ENCODE results near the gene DCST1.
"Not testable (repeated sequence)": the region's sequence is repeated elsewhere in the genome, so short reads cannot be mapped to it uniquely, and the experiment has no call there.

DCST1 gene, protein sequence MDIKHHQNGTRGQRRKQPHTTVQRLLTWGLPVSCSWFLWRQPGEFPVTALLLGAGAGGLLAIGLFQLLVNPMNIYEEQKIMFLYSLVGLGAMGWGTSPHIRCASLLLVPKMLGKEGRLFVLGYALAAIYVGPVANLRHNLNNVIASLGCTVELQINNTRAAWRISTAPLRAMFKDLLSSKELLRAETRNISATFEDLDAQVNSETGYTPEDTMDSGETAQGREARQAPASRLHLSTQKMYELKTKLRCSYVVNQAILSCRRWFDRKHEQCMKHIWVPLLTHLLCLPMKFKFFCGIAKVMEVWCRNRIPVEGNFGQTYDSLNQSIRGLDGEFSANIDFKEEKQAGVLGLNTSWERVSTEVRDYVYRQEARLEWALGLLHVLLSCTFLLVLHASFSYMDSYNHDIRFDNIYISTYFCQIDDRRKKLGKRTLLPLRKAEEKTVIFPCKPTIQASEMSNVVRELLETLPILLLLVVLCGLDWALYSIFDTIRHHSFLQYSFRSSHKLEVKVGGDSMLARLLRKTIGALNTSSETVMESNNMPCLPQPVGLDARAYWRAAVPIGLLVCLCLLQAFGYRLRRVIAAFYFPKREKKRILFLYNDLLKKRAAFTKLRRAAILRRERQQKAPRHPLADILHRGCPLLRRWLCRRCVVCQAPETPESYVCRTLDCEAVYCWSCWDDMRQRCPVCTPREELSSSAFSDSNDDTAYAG

DNA sequence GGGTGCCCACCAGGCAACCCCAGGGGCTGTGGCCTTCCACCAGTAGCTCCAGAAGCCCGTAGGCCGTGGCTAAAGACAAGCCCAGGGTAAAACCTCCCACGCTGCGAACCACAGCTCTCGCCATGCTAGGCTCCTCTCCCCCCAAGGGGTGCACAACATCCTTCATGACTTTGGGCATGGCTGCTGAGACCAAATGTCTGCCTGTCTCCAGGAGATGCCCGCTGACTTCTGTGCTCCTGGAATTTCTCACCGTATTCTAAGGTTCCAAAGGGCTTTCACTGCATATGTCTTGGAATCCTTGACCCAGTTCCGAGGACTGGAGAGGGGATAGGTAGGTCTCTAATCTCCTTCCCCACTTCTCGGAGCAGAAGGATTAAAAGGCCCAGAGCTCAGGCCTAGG, at the start of gene DCST1, which contains the start of gene DCST2:
DCST1 (plus strand) TSS at position 301 of the 400 bp plus-strand sequence. CDS start 213 bp downstream, outside the sequence.
DCST2 (minus strand) TSS at position 258 of the 400 bp plus-strand sequence; CDS start at position 178, 80 bp downstream.
- H3K27me3 ChIP-seq (ENCODE audit: low read depth, low read length), result no peaks in the 10 kb centered on the region
- peaks cover 0 to 8% of the 10 kb centered on the region in 2 donors for H3K4me1 ChIP-seq (ENCODE audit: control insufficient read depth in 1 of 2, insufficient read depth in 2 of 2, low read length in 2 of 2)
- no peak within 1 kb of the TSS for H3K4me3 ChIP-seq (ENCODE audit: low read depth in 1 of 2, low read length in 2 of 2)
- H3K36me3 ChIP-seq (ENCODE audit: control insufficient read depth in 1 of 2, insufficient read depth in 2 of 2, low read length in 2 of 2), result no peaks in the 10 kb centered on the region
- H3K9me3 ChIP-seq (ENCODE audit: control insufficient read depth in 1 of 2, low read length in 2 of 2), result no peaks in the 10 kb centered on the region
- H3K27ac ChIP-seq (ENCODE audit: low read length), result no peak within 1 kb of the TSS

DNA sequence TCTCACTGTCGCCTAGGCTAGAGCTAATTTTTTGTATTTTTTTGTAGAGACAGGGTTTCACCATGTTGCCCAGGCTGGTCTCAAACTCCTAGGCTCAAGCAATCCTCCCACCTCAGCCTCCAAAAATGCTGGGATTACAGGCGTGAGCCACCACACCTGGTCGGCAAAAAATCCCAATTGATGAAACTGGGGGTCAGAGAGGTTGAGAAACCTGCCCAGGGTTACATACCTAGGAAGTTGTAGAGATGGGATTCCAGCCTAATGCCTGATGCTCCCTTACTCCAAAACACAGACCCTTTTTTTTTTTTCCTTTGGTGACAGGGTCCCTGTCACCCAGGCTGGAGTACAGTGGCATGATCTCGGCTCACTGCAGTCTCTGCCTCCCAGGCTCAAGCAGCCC, 46.9 kb upstream of the DCST1 start:
- Histone ChIP-seq H3K4me1 (ENCODE audit: control insufficient read depth in 1 of 2, insufficient read depth in 2 of 2, low read length in 2 of 2) (peaks cover 10 to 15% of the 10 kb centered on the region in 2 donors), H3K36me3 (ENCODE audit: control insufficient read depth in 1 of 2, insufficient read depth in 2 of 2, low read length in 2 of 2) (peaks cover 19 to 25% of the 10 kb centered on the region in 2 donors)
- not testable (repeated sequence) for H3K27ac ChIP-seq (ENCODE audit: low read length); H3K27me3 ChIP-seq (ENCODE audit: low read depth, low read length); H3K9me3 ChIP-seq (ENCODE audit: control insufficient read depth in 1 of 2, low read length in 2 of 2); H3K4me3 ChIP-seq (ENCODE audit: low read depth in 1 of 2, low read length in 2 of 2)

DNA sequence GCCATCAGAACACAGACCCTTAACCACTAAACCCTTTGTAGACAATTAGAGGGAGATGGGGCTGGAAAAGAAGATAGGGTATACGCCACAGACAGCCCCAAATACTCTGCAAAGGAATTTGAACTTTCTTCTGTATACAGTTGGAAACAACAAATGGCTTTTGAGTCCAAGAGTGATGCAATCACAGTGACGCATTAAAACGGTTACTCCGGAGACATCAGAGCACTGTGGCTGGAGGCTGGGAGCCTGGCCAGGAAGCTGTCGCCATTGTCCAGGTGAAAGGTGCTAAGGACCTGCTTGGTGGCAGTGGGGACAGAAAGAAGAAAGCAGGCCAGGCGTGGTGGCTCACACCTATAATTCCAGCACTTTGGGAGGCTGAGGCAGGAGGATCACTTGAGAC, 46.3 kb upstream of the DCST1 start:
- H3K36me3 ChIP-seq (ENCODE audit: control insufficient read depth in 1 of 2, insufficient read depth in 2 of 2, low read length in 2 of 2), result peaks cover 19 to 25% of the 10 kb centered on the region in 2 donors
- H3K27ac ChIP-seq (ENCODE audit: low read length), result no peak overlapping the region
- H3K9me3 ChIP-seq (ENCODE audit: control insufficient read depth in 1 of 2, low read length in 2 of 2), result no peaks in the 10 kb centered on the region
- H3K4me3 ChIP-seq (ENCODE audit: low read depth in 1 of 2, low read length in 2 of 2), result no peak overlapping the region
- H3K4me1 ChIP-seq (ENCODE audit: control insufficient read depth in 1 of 2, insufficient read depth in 2 of 2, low read length in 2 of 2), result peaks cover 10 to 12% of the 10 kb centered on the region in 2 donors
- no peaks in the 10 kb centered on the region for H3K27me3 ChIP-seq (ENCODE audit: low read depth, low read length)

DNA sequence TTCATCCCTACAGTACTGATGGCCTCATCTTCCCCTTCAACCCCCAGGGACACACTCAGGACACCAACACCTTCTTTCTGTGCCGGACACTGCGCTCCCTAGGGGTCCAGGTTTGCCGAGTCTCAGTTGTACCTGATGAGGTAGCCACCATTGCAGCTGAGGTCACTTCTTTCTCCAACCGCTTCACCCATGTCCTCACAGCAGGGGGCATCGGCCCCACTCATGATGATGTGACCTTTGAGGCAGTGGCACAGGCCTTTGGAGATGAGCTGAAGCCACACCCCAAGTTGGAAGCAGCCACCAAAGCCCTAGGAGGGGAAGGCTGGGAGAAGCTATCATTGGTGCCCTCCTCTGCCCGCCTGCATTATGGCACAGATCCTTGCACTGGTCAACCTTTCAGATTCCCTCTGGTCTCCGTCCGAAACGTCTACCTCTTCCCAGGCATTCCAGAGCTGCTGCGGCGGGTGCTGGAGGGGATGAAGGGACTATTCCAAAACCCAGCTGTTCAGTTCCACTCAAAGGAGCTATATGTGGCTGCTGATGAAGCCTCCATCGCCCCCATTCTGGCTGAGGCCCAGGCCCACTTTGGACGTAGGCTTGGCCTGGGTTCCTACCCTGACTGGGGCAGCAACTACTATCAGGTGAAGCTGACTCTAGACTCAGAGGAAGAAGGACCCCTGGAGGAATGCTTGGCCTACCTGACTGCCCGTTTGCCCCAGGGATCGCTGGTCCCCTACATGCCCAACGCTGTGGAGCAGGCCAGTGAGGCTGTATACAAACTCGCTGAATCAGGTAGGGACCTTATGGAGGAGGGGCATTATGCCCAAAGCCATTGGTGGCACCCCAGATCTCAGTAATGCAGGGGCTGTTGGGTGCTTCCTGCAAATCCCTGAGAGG, 45.3 kb upstream of the DCST1 start:
- Histone ChIP-seq H3K36me3 (ENCODE audit: control insufficient read depth in 1 of 2, insufficient read depth in 2 of 2, low read length in 2 of 2) (peaks cover 19 to 29% of the 10 kb centered on the region in 2 donors), H3K27me3 (ENCODE audit: low read depth, low read length) (no peaks in the 10 kb centered on the region), H3K27ac (ENCODE audit: low read length) (no peak overlapping the region), H3K4me3 (ENCODE audit: low read depth in 1 of 2, low read length in 2 of 2) (no peak overlapping the region), H3K9me3 (ENCODE audit: control insufficient read depth in 1 of 2, low read length in 2 of 2) (no peaks in the 10 kb centered on the region), H3K4me1 (ENCODE audit: control insufficient read depth in 1 of 2, insufficient read depth in 2 of 2, low read length in 2 of 2) (peaks cover 6% of the 10 kb centered on the region in 2 donors)

DNA sequence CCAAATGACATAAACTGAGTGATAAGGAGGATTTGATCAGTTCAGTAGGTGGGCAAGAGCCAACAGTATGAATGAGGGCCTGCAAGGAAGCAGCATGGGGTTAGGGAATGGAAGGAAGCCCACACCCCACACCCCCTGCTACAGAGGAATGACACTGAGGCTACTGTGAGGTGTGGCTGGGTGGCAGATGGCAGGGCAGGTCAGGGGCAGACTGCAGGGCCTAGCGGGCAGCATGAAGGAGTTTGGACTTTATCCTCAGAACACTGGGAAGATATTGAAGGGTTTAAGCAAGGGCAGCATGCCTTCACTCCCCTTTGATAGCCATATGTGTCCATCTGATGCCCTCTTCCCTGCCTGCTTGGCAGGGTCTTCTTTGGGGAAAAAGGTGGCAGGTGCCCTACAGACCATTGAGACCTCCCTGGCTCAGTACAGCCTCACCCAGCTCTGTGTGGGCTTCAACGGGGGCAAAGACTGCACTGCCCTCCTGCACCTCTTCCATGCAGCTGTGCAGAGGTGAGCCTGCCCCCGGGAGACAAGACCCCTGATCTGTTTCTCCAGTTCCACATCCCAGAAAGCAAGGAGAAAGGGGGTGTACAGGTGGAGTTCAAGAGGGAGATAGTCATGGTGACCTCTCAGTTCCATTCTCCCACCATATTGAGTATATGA, 44.3 kb upstream of the DCST1 start:
- Histone ChIP-seq H3K27me3 (ENCODE audit: low read depth, low read length) (no peaks in the 10 kb centered on the region), H3K4me3 (ENCODE audit: low read depth in 1 of 2, low read length in 2 of 2) (no peak overlapping the region), H3K27ac (ENCODE audit: low read length) (no peak overlapping the region), H3K36me3 (ENCODE audit: control insufficient read depth in 1 of 2, insufficient read depth in 2 of 2, low read length in 2 of 2) (peaks cover 19 to 29% of the 10 kb centered on the region in 2 donors), H3K4me1 (ENCODE audit: control insufficient read depth in 1 of 2, insufficient read depth in 2 of 2, low read length in 2 of 2) (no peaks in the 10 kb centered on the region), H3K9me3 (ENCODE audit: control insufficient read depth in 1 of 2, low read length in 2 of 2) (no peaks in the 10 kb centered on the region)

DNA sequence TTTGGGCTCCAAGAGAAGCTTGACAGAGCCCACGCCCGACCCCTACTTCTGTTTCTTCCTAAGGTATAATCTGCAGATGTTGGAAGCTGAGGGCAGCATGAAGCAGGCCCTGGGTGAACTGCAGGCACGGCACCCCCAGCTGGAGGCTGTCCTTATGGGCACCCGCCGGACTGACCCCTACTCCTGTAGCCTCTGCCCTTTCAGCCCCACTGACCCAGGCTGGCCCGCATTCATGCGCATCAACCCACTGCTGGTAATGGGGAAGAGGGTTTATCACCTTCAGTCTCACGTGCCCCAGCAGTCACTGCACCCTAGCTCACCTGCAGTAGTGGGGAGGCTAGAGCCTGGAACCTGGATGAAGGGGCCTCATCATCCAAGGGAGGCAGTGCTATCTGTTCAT, 43.3 kb upstream of the DCST1 start:
- H3K9me3 ChIP-seq (ENCODE audit: control insufficient read depth in 1 of 2, low read length in 2 of 2), result no peaks in the 10 kb centered on the region
- H3K36me3 ChIP-seq (ENCODE audit: control insufficient read depth in 1 of 2, insufficient read depth in 2 of 2, low read length in 2 of 2), result peaks cover 19 to 29% of the 10 kb centered on the region in 2 donors
- H3K4me1 ChIP-seq (ENCODE audit: control insufficient read depth in 1 of 2, insufficient read depth in 2 of 2, low read length in 2 of 2), result no peaks in the 10 kb centered on the region
- no peak overlapping the region for H3K4me3 ChIP-seq (ENCODE audit: low read depth in 1 of 2, low read length in 2 of 2)
- H3K27me3 ChIP-seq (ENCODE audit: low read depth, low read length), result no peaks in the 10 kb centered on the region
- H3K27ac ChIP-seq (ENCODE audit: low read length), result no peak overlapping the region

DNA sequence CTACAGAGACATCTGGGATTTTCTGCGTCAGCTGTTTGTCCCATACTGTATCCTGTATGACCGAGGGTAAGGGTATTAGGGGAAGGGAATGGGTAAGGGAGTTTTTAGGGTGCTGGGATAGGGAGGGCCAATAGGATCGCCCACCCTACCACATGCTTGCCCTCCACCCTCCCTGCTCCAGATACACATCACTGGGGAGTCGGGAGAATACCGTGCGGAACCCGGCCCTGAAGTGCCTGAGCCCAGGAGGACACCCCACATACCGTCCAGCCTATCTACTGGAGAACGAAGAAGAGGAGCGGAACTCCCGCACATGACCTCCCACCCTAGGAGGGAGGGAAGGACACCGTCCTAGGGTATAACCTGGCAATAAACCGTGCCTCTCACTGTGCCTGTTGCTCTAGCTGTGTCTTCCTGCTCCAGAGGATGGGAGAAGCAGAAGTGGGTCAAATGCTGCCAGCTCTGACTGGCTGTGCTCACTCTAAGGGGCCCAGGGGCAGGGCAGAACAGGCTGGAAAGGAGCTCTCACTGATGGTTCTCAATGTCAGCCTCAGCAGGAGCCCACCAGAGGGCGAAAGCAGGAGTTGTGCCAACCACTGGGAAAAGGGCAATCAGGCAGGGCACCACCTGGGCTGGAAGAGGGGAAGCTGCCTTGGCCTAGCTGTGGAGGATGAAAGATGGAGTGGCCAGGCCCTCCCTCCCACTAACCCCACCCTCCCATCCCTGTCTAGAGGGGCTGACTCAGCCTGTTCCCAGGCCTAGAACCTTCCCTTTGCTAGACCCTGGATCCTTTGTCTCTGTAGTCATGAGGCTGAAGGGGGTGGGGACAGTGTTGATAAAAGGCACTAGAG, 40.7 kb upstream of the DCST1 start:
- peaks cover 0 to 4% of the 10 kb centered on the region in 2 donors for H3K4me1 ChIP-seq (ENCODE audit: control insufficient read depth in 1 of 2, insufficient read depth in 2 of 2, low read length in 2 of 2)
- H3K9me3 ChIP-seq (ENCODE audit: control insufficient read depth in 1 of 2, low read length in 2 of 2), result no peaks in the 10 kb centered on the region
- no peak overlapping the region for H3K27ac ChIP-seq (ENCODE audit: low read length)
- no peaks in the 10 kb centered on the region for H3K27me3 ChIP-seq (ENCODE audit: low read depth, low read length)
- no peak overlapping the region for H3K4me3 ChIP-seq (ENCODE audit: low read depth in 1 of 2, low read length in 2 of 2)
- peaks cover 13 to 24% of the 10 kb centered on the region in 2 donors for H3K36me3 ChIP-seq (ENCODE audit: control insufficient read depth in 1 of 2, insufficient read depth in 2 of 2, low read length in 2 of 2)

DNA sequence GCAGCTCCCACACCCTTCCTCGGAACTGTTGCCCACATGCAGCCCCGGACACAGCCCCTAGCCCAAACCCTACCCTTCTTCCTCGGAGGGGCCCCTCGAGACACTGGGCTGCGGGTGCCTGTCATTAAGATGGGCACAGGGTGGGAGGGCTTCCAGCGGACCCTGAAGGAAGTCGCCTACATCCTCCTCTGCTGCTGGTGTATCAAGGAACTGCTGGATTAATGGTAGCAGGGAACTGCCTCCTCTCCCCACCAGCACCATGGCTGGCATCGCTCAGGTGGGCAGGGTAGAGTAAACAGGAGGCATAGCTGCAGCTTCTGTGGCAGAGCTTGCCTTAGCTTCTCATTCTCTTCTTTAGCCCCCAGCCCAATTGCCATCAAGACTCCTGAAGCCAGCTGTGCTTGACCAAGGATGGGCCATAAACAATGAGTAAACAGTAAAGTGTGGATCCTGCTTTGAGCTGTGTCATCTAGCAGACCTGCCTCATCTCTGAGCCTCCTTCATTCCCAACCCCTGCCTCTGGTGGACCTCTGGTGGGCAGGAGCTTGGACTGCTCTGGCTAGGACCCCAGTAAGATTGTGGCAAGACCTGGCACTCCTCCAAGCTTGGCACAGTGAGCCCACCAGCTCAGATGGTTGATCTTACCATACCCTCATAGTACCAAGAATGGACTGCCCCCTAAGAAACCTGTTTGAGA, 39.9 kb upstream of the DCST1 start, which contains the start of gene LENEP:
LENEP (plus strand) TSS at position 15 of the 697 bp plus-strand sequence; CDS start at position 37, 22 bp downstream.
- Histone ChIP-seq H3K4me1 (ENCODE audit: control insufficient read depth in 1 of 2, insufficient read depth in 2 of 2, low read length in 2 of 2) (peaks cover under 1 to 4% of the 10 kb centered on the region in 2 donors), H3K4me3 (ENCODE audit: low read depth in 1 of 2, low read length in 2 of 2) (no peak within 1 kb of the TSS), H3K9me3 (ENCODE audit: control insufficient read depth in 1 of 2, low read length in 2 of 2) (no peaks in the 10 kb centered on the region), H3K36me3 (ENCODE audit: control insufficient read depth in 1 of 2, insufficient read depth in 2 of 2, low read length in 2 of 2) (peaks cover 5 to 16% of the 10 kb centered on the region in 2 donors), H3K27ac (ENCODE audit: low read length) (no peak within 1 kb of the TSS), H3K27me3 (ENCODE audit: low read depth, low read length) (no peaks in the 10 kb centered on the region)

DNA sequence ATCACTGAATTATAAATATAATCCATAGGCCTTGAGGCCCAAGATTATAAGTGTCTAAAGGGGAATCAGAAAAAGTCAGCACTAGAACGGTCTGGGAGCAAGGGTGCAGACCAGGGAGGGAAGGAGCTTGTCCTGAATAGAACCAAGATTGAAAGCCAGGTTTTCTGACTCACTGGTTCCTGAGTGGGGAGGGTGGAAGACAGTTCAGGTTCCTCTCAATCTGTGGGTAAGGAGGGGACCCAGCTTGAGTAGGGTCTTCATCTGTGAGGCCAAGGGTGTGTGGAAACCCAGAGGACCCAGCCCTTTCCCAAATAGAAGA, 39.4 kb upstream of the DCST1 start:
- Histone ChIP-seq H3K27ac (ENCODE audit: low read length) (no peak overlapping the region), H3K36me3 (ENCODE audit: control insufficient read depth in 1 of 2, insufficient read depth in 2 of 2, low read length in 2 of 2) (peaks cover under 1 to 11% of the 10 kb centered on the region in 2 donors), H3K4me3 (ENCODE audit: low read depth in 1 of 2, low read length in 2 of 2) (no peak overlapping the region), H3K9me3 (ENCODE audit: control insufficient read depth in 1 of 2, low read length in 2 of 2) (no peaks in the 10 kb centered on the region), H3K4me1 (ENCODE audit: control insufficient read depth in 1 of 2, insufficient read depth in 2 of 2, low read length in 2 of 2) (peaks cover 4 to 5% of the 10 kb centered on the region in 2 donors), H3K27me3 (ENCODE audit: low read depth, low read length) (no peaks in the 10 kb centered on the region)
